DND-41 (cell line): Measurements from ENCODE around the gene NUBPL.

ENCODE experiments used
- ATAC-seq: fragments of 200-7000 bp; cut with Tn5 transposase; 3 replicates; pipeline ENCODE4 v1.9.1; 2021; ENCODE audit warnings: low read depth; ENCODE audit not compliant: insufficient read depth
- DNase-seq: peaks from one replicate; pipeline ENCODE4 v3.0.0-alpha.2; 2020
- H2AFZ ChIP-seq: 2 replicates; pipeline ENCODE4 v1.6.0; 2012; ENCODE audit warnings: low read depth, low read length
- H3K27ac ChIP-seq: 2 replicates; pipeline ENCODE4 v1.5.1; 2012; ENCODE audit warnings: low read length, inconsistent platforms
- H3K27me3 ChIP-seq: fragments of 200-600 bp; sonication (generic); 2 replicates; pipeline ENCODE4 v1.6.0; 2012; ENCODE audit warnings: low read length, mild to moderate bottlenecking, inconsistent platforms; ENCODE audit not compliant: insufficient read depth, poor library complexity
- H3K36me3 ChIP-seq: 2 replicates; pipeline ENCODE4 v1.5.1; 2012; ENCODE audit warnings: low read length, inconsistent platforms; ENCODE audit not compliant: insufficient read depth
- H3K4me1 ChIP-seq: 2 replicates; pipeline ENCODE4 v1.5.1; 2012; ENCODE audit warnings: mild to moderate bottlenecking, low read length; ENCODE audit not compliant: insufficient read depth
- H3K4me2 ChIP-seq: 2 replicates; pipeline ENCODE4 v1.6.0; 2012; ENCODE audit warnings: mild to moderate bottlenecking, moderate library complexity, low read length, inconsistent platforms; ENCODE audit not compliant: insufficient read depth
- H3K4me3 ChIP-seq, 2 experiments: fragments of 200-600 bp in 1 of 2; shearing (Covaris generic) in 1 of 2; 2 replicates each; pipeline ENCODE4 v1.5.1; 2012 to 2016; ENCODE audit warnings: inconsistent platforms in 2 of 2, low read length in 2 of 2, mild to moderate bottlenecking in 2 of 2, low read depth in 1 of 2, moderate library complexity in 1 of 2
- H3K79me2 ChIP-seq: 2 replicates; pipeline ENCODE4 v1.6.0; 2012; ENCODE audit warnings: low read length, inconsistent platforms; ENCODE audit not compliant: insufficient read depth
- H3K9ac ChIP-seq: 2 replicates; pipeline ENCODE4 v1.6.0; 2012; ENCODE audit warnings: low read depth, mild to moderate bottlenecking, inconsistent platforms, low read length, moderate library complexity
- H3K9me3 ChIP-seq: 2 replicates; pipeline ENCODE4 v1.5.1; 2012; ENCODE audit warnings: low read length, moderate library complexity, mild to moderate bottlenecking, inconsistent platforms; ENCODE audit not compliant: insufficient read depth, severe bottlenecking
- H4K20me1 ChIP-seq: 2 replicates; pipeline ENCODE4 v1.6.0; 2012; ENCODE audit warnings: low read length; ENCODE audit not compliant: insufficient read depth
- EZH2 ChIP-seq: IDR thresholded peaks from 3 replicates; pipeline ENCODE4 v1.6.1; 2012; ENCODE audit warnings: borderline replicate concordance, low read depth, mild to moderate bottlenecking, moderate library complexity, low read length, inconsistent platforms; ENCODE audit not compliant: severe bottlenecking
- TF ChIP-seq, protein P1 (sequence below): IDR thresholded peaks from 2 replicates; pipeline ENCODE4 v1.5.1; 2012; ENCODE audit warnings: borderline replicate concordance, low read length, moderate library complexity, mild to moderate bottlenecking; ENCODE audit not compliant: poor library complexity, severe bottlenecking; ENCODE audit errors: extremely low read depth

The NUBPL gene

GRCh38 chr14:31828946-31829868 is 268.0 kb downstream of the NUBPL start:
- H3K27ac ChIP-seq: no peak overlapping the region
- DNase-seq: no peak
- no peak for ATAC-seq

GRCh38 chr14:31834616-31835015 is 273.4 kb downstream of the NUBPL start:
- Histone ChIP-seq H3K4me2 (no peak overlapping the region), H3K9ac (no peak overlapping the region), H3K9me3 (no peaks in the 10 kb centered on the region), H4K20me1 (no peaks in the 10 kb centered on the region), H3K27me3 (no peaks in the 10 kb centered on the region), H3K4me1 (no peaks in the 10 kb centered on the region), H2AFZ (no peak overlapping the region), H3K79me2 (no peaks in the 10 kb centered on the region), H3K4me3 (no peak overlapping the region), H3K27ac (no peak overlapping the region), H3K36me3 (no peaks in the 10 kb centered on the region)
- TF ChIP-seq, protein P1, sequence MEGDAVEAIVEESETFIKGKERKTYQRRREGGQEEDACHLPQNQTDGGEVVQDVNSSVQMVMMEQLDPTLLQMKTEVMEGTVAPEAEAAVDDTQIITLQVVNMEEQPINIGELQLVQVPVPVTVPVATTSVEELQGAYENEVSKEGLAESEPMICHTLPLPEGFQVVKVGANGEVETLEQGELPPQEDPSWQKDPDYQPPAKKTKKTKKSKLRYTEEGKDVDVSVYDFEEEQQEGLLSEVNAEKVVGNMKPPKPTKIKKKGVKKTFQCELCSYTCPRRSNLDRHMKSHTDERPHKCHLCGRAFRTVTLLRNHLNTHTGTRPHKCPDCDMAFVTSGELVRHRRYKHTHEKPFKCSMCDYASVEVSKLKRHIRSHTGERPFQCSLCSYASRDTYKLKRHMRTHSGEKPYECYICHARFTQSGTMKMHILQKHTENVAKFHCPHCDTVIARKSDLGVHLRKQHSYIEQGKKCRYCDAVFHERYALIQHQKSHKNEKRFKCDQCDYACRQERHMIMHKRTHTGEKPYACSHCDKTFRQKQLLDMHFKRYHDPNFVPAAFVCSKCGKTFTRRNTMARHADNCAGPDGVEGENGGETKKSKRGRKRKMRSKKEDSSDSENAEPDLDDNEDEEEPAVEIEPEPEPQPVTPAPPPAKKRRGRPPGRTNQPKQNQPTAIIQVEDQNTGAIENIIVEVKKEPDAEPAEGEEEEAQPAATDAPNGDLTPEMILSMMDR: no peak
- no peak for TF ChIP-seq EZH2
- no peak for DNase-seq
- ATAC-seq: no peak

More at GRCh38 chr14:31828946-31829868, 268.0 kb downstream of the NUBPL start:
- H3K4me1 ChIP-seq: no peaks in the 10 kb centered on the region
- TF ChIP-seq, protein P1: no peak
- no peak for TF ChIP-seq EZH2
- 0 out of 2 replicates have a peak, but pooled peaks cover 4% of the 10 kb centered on the region for H3K36me3 ChIP-seq
- H3K4me2 ChIP-seq: no peak overlapping the region
- no peaks in the 10 kb centered on the region for H4K20me1 ChIP-seq
- no peaks in the 10 kb centered on the region for H3K79me2 ChIP-seq
- no peaks in the 10 kb centered on the region for H3K27me3 ChIP-seq
- no peak overlapping the region for H3K4me3 ChIP-seq
- no peak overlapping the region for H3K9ac ChIP-seq
- no peak overlapping the region for H2AFZ ChIP-seq
- no peaks in the 10 kb centered on the region for H3K9me3 ChIP-seq

- H3K27ac ChIP-seq: no peak overlapping the region
- H3K4me1 ChIP-seq: no peaks in the 10 kb centered on the region
- H3K79me2 ChIP-seq: no peaks in the 10 kb centered on the region
- H3K9ac ChIP-seq: no peak overlapping the region
- DNase-seq (no peak), ATAC-seq (no peak)
- no peak overlapping the region for H3K4me3 ChIP-seq
- TF ChIP-seq, protein P1: no peak
- TF ChIP-seq EZH2: no peak
- H4K20me1 ChIP-seq: no peaks in the 10 kb centered on the region
- no peak overlapping the region for H2AFZ ChIP-seq
- H3K9me3 ChIP-seq: no peaks in the 10 kb centered on the region
- no peak overlapping the region for H3K4me2 ChIP-seq
- H3K36me3 ChIP-seq: no peaks in the 10 kb centered on the region
- H3K27me3 ChIP-seq: no peaks in the 10 kb centered on the region
These were observed 273.8 kb downstream of the NUBPL start for GRCh38 chr14:31835049-31835448.
